Stimulated activated CD4-positive, alpha-beta T cell treated with anti-CD3 and anti-CD28 coated beads, TNF-alpha, amount 100 ng/mL, for 1 hour (primary cell): ENCODE data around the gene DUSP10.
A peak's percentile ranks its signal among the peaks of the same experiment; 100 is the strongest.

Source experiments
- DNase-seq, 3 donors: peaks; one replicate each; pipeline ENCODE4 v3.0.0-alpha.2; 2020; ENCODE audit warnings: low read depth in 3 of 3, low spot score in 1 of 3

Gene DUSP10

GRCh38 chr1:221741703-221742554 lies at the start of gene DUSP10:
DUSP10 (minus strand) TSS chr1:221742089; CDS start chr1:221739744, 2,345 bp downstream.
- DNase-seq, result peak; percentile 93 to 97 (median 96)

DNA sequence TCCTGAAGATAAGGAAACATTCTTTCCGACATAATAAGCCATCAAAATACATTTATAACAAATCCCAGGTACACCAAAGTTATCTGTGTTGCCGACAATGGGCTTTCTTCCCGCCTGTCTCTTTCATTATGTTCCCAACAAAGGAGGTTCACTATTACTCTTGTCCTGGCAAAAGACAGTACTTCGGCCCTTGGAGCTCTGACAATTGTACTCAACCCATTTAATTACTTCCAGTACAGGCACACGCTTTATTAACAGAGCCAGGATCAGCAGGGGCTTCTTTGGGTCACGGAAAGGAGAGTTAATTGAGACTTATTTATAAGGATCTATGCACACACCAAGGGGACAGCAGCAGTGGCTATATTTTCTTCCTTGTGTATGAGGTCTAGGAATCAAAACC lies 46.6 kb upstream of the DUSP10 start:
- no peak for DNase-seq

DNA sequence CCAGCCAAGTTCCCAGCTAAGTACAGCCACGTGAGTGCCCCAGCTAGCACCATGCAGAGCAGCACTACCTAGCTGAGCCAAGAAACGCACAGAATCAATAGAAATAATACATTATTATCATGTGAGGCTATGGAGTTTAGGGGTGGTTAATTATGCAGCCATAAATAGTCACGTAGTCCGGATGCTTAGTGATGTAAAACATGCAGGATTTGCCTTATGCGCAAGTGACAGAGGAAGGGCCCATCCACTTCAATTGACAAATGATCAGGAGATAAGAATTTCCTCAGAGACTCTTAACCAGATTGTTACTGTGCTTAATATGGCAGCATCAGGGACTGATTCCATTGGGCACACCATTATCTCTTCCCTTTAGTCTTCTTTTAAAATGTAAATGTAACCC lies 44.8 kb upstream of the DUSP10 start:
- no peak for DNase-seq

DNA sequence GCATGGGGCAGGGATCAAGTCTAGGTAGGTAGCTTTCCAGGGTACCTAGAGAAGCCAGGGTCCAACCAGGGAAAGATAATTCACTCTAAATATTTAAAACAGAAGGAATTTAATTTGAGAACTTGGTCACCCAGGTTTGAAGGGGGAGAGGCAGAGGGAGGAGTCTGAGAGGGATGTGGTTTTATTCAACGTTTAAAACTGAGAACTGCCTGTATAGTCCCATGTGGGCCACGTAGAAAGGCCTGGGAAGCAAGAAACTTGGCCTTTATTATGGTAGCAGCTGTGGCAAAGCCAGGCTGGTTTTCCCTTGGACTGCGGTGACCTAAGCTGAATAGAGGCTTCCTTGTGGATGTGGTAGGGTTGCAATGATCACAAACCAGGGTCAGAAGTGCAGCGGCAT lies 42.0 kb upstream of the DUSP10 start:
- DNase-seq, result no peak

DNA sequence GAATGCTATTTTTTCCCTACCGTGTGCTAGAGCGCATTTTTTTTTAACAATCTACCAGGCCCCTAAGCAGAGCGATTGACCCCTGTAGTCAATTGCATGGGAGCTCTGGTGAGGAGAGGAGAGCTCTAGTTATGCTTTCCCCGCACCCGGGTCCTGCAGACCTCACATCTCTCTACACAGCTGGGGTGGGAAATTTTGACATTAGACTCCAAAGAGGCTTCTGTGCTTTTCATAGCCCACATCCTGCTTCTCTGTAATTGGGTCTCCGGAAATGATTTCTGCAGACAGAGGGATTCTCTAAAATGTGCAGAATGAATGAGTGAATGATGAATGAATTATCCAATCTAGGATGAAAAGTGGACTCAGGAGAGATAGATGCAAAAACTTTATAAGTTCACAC lies 41.5 kb upstream of the DUSP10 start:
- DNase-seq, result no peak

GRCh38 chr1:221782970-221783369 lies 41.1 kb upstream of the DUSP10 start:
- DNase-seq, result no peak

- no peak for DNase-seq
Observed at GRCh38 chr1:221782477-221782876, 40.6 kb upstream of the DUSP10 start.

- no peak for DNase-seq
Observed at GRCh38 chr1:221781102-221781755, 39.3 kb upstream of the DUSP10 start.

- no peak for DNase-seq
Observed at GRCh38 chr1:221780175-221780574, 38.3 kb upstream of the DUSP10 start.

DNA sequence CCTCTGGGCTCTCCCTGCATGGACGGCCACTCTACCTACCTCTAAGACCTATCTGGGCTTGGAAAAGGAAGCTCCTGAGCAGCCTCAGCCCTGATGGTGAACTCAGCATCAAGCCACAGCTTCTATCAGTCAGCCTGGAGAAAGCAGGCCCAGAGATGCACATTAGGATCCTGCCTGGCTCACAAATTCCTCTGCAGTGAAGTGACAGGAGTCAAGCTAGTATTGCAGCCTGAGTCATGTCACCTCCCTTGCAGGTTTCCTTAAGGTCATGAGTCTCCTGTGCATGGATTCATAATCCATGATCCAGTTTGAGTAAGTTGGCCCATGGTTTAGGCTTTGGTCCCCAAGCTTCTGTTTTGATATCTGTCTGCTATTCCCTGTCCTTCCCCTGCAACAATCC lies 37.9 kb upstream of the DUSP10 start:
- DNase-seq, result no peak

DNA sequence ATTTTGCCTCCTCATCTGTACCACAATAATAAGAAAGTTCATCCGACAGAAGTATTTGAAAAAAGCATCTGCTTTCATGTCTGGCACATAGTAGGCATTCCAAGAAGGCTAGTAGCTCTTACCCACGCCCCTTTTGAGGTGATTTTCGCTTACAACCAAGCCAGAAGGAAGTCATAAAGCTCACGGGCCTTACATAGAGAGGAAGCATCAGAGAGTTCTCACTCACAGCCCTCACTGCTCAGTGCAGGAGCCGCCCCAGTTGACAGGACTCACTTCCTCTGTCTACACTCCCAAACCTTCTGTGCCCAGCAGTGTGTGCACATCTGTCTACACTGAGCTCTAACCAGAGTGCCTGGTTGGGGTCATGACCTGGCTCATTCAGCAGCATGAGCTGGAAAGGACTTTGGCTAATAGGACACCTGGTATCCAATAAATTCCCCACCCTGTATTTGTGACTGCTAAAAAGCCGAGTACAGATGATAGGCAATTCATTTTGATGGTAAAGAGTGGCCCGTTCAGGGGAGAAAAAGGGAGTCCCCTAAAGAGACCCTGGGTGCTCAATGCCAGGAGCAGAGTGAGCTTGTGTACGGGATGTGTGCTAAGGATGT lies 36.8 kb upstream of the DUSP10 start:
- no peak for DNase-seq

- DNase-seq, result no peak
Observed at GRCh38 chr1:221778125-221778524, 36.2 kb upstream of the DUSP10 start.

GRCh38 chr1:221777431-221778072 lies 35.7 kb upstream of the DUSP10 start:
- no peak for DNase-seq

DNA sequence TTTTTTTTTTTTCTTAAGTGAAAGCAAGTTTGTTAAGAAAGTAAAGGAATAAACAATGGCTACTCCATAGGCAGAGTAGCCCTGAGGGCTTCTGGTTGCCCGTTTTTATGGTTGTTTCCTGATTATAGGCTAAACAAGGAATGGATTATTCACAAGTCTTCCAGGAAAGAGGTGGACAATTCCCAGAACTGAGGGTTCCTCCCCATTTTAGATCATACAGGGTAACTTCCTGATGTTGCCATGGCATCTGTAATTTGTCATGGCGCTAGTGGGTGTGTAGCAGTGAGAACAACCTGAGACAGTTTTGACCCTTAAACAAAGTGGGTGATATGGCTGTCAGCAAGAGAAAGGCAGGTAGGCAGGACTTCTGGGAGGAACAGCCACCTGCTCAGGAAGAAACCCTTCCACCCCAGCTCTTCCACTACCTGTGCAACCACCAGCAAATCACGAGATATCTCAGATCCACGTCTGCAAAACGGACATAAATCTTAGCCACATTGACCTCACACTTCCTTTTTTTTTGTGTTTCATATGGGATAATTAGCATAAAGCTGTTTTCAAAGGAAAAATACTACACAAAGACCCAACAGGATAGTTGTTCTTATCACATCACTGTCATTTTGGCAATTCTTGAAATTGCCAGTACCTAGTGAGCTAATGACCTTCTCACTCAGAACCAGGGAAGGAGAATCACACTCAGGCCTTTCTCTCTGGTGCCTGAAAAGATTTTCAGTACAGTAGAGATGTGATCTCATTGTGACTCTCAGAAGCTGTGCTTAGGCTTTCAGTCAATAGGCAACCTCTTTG lies 34.8 kb upstream of the DUSP10 start:
- no peak for DNase-seq

GRCh38 chr1:221775206-221775605 lies 33.3 kb upstream of the DUSP10 start:
- DNase-seq, result no peak

- no peak for DNase-seq
Observed at GRCh38 chr1:221774054-221774842, 32.4 kb upstream of the DUSP10 start.

DNA sequence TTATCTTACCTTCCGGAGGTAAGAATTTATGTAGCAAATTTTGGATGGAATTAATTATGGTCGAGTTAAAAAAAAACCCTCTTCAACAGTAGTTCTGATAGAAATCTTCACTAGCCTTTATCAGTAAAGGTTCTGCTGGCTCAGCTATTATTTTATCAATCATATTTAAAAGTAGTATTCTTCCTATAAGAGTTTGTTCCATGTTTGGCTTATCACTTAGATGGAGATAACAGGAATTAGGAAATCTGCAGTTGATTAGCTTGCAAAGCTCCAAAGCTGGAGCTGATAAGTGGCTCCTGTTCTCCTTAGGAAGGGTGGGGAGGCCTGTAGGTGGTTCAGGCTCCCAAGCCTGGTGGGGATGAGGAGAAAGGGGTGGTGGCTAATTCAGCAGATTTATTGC lies 31.5 kb upstream of the DUSP10 start:
- no peak for DNase-seq

- no peak for DNase-seq
Observed at GRCh38 chr1:221772117-221772516, 30.2 kb upstream of the DUSP10 start.

DNA sequence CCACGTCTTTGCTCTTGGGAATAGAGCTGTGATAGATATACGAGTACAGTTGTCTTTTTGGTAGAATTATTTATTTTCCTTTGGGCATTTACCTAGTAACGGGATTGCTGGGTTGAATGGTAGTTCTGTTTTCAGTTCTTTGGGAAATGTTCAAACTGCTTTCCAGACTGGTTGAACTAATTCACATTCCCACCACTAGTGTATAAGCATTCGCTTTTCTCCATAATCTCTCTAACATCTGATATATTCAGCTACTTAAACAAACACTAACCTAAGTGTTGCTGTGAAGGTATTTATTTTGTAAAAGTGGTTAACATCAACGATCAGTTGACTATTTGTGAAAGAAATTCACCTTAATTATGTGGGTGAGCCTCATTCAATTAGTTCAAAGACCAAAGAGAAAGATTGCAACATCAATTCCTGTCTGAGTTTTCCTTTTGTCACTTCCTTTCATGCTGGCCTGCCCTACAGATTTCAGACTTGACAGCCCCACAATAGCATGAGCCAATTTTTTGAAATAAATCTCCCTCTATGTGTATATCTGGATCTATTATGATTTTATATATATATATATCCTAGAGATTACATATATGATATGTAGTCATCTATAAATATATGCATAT lies 26.7 kb upstream of the DUSP10 start:
- DNase-seq, result no peak

- DNase-seq, result no peak
Observed at GRCh38 chr1:221766210-221766609, 24.3 kb upstream of the DUSP10 start.
